HG03060 (cell line): Measurements from ENCODE around the gene DPP6.
"Not testable (repeated sequence)": the region's sequence is repeated elsewhere in the genome, so short reads cannot be mapped to it uniquely, and the experiment has no call there.

ENCODE experiments used
- ATAC-seq: cut with Tn5 transposase; IDR thresholded peaks from one replicate; pipeline ENCODE4 v1.9.1; 2021; ENCODE audit warnings: low read depth, moderate number of reproducible peaks; ENCODE audit not compliant: unreplicated experiment

Gene DPP6

DNA sequence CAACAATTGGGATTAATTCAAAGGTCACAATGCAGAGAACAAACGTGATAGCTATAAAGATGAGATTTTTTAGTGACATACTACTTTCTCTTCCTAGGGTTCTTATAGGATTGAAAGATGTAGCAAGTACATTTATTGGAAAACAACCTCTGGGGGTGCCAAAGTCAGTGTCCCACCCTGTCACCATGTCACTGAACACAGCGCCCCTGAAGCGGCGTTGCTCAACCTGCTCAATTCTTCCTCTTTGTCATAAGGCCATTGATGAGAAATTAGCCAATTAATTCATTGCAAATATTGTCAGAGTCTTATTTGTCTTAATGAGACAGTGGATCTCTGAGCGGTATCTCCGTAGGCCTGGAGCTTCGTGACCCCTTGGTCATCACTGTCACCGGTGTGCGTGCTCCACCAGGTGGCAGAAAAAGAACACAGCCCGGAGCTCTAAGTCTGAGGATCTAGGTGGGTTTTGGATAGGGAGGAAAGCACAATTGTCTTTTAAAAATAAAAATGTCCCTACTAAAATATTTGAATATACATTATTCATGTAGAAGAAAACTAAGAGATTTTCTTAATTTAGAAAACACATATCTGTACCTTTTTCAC, 588.2 kb downstream of the DPP6 start:
- no peak for ATAC-seq

DNA sequence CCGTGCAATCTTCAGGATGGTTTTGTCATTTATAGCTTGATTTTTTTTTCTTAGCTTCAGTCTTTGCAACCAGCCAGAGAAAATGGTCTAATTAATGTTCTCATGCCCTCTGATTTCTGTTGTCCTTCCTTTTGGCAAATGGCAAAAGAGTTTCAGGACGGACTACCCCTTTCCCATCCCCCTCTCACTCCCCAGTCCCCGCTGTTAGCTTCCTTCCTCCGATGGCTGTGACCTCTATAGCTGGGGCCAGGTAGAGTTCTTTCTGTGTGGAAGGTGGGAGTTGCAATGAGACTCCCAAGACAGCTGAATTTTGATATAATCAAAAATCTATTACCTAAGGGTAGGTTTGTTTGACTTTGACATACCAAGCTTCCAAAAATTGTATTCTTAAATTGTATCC, 588.7 kb downstream of the DPP6 start:
- no peak for ATAC-seq

DNA sequence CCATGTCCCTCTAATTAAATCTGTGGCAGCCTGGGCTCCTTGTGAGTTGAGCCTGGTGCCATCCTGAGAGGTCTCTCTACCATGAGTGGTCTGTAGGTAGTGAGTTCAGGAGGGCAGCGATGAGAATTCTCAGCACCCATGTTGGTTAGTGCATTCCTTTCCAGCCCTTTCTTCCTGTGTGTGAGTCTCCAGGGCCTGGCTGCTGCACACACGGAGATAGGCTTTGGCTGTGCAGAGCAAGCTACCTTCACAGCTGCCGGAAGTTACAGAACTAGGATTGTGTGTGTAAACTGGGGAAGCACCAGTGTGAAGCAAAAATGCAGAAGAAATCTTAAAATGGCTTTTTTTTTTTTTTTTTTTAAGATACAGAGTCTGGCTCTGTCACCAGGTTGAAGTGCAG, 592.2 kb downstream of the DPP6 start:
- no peak for ATAC-seq

DNA sequence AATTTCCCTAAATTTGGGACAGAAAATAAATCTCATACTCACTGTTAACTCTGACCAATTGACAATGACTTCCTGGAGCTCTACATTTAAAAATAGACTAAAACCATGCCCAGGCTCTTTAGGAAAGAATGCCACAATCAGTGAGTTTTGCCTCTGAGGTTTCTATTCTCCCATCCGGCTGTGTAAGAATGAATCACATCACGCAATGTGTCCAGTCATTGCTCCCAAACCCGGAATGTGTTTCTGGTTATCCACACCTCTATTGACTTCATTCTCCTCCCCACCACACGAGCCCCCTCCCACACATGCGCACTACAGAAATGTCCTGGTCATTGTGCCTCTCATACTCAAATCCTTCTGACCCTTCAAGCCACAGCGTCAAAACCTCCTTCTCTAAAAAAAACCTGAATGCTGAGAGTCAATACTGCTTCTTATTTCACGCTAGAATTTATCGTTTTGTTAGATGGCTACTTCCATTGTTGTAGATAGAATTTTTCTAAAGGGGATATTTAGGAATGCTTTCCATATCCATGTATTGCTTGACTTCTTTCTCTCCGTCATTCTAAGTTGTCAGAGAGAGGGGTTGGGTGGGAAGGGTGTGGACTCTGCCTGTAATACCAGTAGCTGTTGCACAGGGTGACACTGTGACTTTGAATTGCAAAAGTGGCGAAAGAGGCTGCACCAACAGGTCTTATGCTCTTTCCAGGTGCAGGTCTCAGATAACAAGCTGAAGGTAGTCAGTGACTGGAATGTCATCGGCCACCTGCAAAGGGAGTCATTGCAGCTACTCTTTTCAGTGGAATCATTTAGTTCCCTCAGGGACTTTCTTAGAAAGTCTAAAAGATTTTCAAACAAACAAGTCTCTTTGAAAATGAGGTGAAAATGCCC, 594.2 kb downstream of the DPP6 start:
- ATAC-seq: no peak

DNA sequence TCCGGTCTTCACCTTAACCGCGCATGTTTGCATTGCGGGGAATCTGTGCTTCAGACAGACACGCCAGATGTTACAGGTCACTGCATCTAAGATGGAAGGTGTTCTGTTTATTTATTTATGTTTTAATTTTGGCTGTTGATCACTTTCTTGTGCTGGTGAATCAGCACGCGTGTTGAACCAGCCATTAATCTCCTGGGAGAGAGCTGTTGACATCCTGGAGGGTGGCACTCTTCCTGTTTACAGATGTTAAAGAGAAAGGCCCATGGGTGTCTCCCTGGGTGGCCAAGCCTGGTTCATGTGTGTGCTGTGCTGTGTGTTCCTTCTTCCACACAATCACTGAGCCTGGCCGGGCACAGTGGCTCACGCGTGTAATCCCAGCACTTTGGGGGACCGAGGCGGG, 595.4 kb downstream of the DPP6 start:
- no peak for ATAC-seq

DNA sequence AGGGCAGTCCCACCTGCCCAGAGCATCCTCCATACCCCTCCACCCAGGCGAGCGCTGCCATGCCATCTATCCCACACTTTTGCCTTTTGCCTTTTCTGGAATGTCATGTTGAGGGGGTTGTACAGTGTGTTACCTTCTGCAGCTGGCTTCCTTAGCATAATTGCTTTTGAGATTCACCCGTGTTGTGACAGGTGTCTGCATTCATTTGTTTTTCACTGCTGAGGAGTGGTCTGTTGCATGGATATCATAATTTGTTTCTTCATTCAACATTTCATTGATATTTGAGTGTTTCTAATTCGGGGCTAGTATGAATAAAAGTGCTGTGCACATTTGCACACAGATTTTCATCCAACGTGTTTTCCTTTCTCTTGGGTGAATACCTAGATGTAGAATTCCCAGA, 596.8 kb downstream of the DPP6 start:
- no peak for ATAC-seq

DNA sequence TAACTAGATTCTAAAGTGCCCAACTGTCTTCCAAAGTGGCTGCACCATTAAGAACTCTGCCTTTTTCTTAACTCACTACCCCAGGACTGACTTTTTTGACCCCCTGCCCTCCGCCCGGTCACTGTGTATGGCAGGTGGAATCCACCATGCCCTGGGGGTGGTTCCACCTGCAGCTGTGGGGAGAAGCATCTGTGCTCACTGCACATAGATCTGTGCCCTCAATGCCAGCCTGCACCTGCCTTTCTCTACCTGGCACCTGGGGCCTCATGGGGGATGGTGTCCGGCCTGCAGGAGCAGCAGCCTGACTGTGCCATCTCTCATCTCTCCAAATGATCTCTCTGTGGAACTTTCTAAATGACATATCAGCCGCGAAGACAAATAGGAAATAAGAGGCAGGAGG, 597.2 kb downstream of the DPP6 start:
- no peak for ATAC-seq

DNA sequence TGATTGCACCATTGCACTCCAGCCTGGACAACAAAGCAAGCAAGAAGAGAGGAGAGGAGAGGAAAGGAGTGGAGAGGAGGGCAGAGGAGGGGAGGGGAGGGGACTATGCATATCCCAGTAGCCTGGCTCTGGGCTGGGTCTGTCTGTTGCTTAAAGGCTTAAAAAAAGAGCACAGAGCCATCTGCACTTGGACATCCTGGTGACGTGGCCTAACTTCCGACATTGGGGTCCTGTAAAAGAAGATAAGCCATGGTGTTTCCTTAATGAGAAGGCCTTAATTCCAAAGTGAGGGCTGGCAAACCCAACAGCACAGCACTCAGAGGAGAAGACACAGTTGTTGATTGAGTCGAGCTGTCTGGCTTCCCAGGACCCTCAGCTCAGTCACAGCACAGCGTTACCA, 598.1 kb downstream of the DPP6 start:
- ATAC-seq: no peak

DNA sequence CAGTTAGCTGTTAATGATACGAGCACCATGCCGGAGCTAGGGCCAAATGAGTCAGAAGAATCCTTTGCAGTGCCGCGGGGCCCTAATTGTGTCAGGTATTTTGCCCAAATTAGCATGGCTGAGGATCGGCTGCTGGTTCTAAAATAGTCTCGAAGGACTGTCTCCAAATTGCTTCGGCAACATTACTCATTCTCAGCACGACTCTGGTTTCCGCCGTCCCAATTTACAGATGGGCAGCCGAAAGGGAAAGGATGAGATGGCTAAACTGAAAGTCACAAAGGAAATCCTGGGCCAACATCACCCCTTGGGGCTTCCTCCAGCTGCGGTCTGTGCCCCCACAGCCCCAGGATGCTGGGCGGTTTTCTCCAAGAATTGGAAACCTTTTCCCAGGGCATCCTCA, 599.3 kb downstream of the DPP6 start:
- ATAC-seq: no peak

DNA sequence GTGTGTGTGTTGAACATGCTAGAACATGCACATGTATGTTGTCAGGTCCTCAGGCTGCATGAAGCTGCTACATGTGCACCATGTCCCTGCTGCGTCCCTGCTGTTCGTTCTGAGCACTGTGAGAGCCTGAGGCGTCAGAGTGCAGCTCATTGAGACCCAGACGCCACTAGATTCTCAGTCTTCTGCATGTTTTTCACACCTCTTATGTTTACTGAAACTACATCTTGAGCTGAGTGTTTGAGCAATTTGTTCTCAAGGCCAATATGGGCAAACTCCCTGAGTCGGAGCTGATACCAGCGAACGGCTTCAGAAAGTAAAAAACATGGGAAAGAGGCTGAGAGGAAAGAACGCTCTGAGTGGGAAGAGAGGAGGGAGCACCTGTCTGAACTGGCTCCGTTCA, 600.4 kb downstream of the DPP6 start:
- no peak for ATAC-seq

DNA sequence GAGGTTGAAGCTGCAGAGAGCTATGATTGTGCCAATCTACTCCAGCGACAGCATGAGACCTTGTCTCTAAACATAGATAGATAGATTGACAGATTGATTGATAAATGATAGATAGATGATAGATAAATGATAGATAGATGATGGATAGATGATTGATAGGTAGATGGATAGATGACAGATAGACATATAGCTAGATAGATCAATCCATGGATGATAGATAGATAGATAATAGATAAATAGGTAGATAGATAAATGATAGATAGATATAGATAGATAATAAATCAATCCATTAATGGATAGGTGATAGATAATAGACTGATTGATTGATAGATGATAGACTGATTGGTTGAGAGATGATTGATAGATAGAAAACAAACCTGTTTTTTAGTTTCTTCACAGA, 601.1 kb downstream of the DPP6 start:
- no peak for ATAC-seq

DNA sequence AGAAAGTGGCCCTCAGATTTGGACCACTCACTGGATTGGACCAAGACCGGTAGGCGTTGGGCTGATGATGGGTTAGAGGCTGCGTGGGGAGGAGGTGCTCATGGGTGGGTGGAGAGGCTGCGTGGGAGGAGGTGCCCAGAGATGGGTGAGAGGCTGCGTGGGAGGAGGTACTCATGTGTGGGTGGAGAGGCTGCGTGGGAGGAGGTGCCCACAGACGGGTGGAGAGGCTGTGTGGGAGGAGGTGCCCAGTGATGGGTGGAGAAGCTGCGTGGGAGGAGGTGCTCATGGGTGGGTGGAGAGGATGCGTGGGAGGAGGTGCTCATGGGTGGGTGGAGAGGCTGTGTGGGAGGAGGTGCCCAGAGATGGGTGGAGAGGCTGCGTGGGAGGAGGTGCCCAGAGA, 604.4 kb downstream of the DPP6 start:
- no peak for ATAC-seq

DNA sequence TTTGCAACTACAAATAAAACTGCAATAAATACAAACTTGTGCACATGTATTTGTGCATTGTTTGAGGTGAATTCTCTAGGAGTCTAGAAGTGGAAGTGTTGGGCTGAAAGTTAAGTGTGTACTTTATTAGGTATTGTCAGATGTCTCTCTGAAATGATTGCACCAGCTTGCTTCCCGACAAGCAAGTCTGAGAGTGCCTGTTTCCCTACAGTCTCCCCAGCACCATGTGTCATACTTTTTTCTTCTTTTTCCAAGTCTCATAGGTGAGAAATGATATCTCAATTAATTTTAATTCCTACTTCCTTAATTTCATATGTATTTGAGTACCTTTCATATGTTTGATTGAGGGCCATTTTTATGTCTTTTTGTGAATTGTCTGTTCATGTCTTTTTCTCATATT, 614.6 kb downstream of the DPP6 start:
- ATAC-seq: no peak

DNA sequence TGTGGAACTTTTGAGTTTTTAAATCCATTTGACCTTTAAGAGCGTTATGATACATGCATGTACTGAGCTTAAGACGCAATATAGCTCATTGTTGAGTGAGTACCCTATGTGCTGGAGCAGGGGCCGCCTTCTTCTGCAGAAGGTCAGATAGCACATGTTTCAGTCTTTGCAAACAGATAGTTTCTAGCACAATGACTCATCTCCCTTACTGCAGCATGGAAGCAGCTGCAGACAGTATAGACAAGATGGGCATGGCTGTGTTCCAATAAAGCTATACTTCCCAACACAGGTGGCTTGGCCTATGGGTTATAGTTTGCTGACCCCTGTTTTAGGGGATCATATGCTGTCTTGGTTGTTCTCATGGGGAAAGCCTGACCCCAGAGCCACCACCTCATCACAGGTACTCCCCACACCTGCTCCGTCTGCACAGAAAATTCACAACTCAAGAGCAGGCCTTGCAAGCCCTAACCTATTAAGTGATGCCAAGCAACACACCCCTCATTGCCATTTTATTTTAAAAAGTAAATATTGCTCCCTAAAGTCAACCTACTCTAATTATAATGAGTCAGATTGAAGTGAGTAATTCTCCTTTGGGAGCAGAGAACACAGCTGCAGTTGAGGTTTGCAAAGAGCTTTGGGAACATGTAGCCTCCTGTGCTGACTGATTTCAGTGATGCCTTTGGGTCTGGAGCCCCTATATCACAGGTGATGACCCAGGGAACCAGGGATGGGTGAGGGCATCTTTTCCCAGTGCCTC, 620.6 kb downstream of the DPP6 start:
- no peak for ATAC-seq

DNA sequence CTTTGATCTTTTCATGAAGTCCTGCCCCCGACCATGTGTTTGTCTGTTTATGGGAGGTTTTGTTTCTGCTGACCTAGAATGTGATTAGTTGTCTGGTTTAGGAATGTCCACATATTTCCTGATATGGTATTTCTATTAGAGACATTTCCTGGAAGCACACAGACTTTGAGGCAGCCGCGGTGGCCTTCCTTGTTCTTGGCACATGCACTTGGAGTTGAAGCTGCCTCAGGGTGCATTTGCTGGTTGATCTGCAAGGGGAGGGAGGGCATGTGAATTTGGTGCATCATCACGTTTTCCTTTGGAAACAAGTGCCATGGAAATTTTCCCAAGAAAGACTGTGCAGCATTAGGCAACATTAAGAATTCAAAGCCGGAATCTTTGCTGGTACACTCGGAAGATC, 622.0 kb downstream of the DPP6 start:
- no peak for ATAC-seq

DNA sequence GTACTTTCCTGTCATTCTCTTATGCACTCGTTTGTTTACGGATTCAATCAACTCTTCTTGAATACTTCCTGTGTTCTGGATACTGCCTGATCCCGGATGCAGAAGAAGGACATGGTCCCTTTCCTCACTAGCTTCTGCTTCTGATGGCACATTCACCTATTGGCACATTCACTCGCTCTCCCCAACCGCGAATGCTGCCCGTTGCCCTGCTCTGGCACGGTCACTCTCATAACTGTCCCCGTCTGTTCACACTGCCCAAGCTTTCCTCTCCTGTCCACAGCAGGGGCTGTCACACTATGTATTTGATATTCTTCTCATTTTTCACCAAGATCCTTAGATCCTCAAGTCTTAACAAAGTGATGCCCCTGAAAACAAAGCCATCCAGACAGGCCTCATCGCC, 623.4 kb downstream of the DPP6 start:
- no peak for ATAC-seq

DNA sequence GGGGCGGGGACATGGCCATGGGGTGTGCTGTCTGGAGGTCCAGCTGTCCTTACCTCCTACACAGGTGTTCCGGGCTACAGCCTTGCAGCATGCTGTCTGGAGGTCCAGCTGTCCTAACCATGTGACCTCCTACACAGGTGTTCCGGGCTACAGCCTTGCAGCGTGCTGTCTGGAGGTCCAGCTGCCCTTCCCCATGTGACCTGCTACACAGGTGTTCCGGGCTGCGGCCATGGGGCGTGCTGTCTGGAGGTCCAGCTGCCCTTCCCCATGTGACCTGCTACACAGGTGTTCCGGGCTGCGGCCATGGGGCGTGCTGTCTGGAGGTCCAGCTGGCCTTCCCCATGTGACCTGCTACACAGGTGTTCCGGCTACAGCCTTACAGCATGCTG, 623.8 kb downstream of the DPP6 start:
- not testable (repeated sequence) for ATAC-seq

DNA sequence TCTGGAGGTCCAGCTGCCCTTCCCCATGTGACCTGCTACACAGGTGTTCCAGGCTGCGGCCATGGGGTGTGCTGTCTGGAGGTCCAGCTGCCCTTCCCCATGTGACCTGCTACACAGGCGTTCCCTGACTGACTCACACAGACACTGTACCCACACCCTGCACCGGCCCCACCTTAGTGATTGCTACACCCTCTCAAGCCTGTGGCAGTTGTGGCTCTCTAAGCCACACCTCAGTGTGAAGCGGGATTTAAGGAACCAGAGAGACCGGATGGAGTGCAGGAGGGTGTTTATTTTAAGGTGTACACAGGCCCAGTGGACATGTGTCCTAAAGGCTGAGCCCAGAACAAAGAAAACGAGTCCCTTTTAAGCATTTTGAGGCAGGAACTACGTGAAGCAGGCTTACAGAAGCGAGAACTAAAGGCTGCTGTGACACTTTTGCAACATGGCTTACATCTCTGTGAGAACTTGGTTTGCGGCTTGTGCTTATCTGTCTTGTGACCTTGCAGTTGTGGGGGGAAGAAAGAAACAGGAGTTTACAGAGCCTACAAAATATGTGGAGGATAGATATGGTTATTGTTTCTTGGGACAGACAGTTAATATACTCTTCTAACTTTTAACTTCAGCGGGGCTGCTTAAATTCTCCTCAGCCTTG, 624.4 kb downstream of the DPP6 start:
- no peak for ATAC-seq

DNA sequence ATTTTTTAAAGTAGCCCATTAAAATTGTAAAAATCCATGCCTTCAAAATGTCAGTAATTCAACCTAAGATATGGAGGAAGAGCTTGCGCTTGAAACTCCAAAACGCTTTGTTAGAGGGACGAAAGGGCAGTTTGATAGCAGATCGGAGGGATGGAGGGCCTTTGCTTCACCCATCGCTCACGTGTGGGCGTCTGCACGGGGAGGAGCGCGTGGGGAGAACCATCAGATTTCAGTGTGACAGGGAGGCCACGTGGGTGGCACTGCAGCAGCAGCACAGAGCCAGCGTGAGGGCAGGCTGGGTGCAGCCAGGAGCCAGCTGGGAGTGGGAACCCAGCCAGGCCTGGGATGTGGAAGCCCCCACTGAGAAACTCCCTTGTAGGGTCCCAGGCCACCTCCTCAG, 625.3 kb downstream of the DPP6 start:
- no peak for ATAC-seq

DNA sequence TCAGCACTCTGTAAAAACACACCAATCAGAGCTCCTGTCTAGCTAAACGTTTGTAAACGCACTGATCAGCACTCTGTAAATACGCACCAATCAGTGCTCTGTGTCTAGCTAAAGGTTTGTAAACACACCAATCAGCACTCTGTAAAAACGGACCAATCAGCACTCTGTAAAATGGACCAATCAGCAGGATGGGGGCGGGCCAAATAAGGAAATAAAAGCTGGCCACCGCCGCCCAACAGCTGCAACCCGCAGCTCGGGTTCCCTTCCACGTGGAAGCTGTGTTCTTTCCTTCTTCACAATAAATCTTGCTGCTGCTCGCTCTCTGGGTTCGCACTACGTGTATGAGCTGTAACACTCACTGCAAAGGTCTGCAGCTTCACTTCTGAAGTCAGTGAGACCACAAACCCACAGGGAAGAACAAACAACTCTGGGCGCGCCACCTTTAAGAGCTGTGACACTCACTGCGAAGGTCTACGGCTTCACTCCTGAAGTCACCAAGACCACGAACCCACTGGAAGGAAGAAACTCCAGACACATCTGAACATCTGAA, 625.9 kb downstream of the DPP6 start:
- ATAC-seq: not testable (repeated sequence)
